CD4-positive, alpha-beta T cell treated with Interleukin-1 beta for 1 hour (primary cell): ENCODE results near the gene TXNDC9.
"Not testable (repeated sequence)": the region's sequence is repeated elsewhere in the genome, so short reads cannot be mapped to it uniquely, and the experiment has no call there.

Experiments used
- DNase-seq, 2 donors: peaks; one replicate each; pipeline ENCODE4 v3.0.0-alpha.2; 2020 to 2022

Gene TXNDC9

DNA sequence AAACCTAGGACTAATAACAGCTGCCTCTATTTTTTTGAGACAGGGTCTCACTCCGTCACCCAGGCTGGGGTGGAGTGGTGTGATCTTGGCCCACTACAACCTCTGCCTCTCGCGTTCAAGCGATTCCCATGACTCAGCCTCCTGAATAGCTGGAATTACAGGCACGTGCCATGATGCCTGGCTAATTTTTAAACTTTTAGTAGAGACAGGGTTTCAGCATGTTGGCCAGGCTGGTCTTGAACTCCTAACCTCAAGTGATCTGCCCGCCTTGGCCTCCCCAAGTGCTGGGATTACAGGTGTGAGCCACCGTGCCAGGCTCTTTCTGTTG lies 18.3 kb downstream of the TXNDC9 start:
- not testable (repeated sequence) for DNase-seq

DNA sequence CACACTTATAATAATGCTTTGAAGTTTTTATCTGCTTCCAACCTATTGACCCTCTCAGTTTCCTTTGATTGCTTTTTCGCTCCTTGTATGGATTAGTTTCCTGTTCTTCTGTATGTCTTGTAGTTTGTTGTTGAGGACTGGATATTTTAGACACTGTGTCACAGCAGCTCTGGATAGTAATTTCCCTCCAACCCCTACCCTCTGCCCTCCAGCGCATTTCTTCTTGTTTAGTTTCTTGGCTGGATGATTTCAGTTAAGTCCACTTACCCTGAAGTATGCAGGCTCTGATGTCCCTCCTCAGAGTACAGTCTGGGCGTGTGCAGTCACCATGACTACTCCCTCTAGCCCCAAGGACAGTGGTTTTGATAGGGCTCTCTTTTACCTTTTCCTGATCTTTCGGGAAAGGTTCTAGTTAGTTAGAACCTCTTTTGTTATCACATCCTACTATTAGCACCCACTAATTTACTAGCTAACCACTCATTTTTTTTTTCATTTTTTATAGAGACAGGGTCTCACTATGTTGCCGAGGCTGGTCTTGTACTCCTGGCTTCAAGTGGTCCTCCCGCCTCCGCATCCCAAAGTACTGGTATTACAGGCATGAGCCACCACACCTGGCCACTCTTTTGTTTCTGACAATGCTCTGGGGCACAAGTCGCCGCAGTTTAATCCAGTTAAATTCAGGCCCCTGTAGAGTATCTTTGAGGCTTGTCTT lies 18.8 kb downstream of the TXNDC9 start:
- no peak for DNase-seq

DNA sequence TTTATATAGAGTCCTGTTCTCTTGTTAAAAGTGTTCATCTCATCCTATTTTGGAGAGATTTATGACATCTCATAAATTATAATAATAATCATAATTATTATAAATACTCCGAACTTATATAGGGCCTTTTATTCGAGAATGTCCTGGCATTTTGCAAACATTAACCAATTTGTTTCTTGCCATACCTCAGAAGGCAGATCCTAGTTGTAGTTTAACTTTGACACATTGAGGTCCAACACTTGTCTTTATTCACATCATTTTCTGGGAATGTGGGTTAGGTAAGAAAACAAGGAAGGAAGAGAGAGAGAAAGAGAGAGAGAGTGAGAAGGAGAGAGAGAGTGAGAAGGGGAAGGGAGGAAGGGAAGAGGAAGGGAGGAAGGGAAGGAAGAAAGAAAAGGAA lies 35.0 kb downstream of the TXNDC9 start, which contains the start of gene LYG1:
LYG1 (minus strand) TSS at position 101 of the 400 bp plus-strand sequence. CDS start 5,527 bp downstream, outside the sequence.
- DNase-seq: not testable (repeated sequence)

GRCh38 chr2:99299580-99299979 lies 36.6 kb downstream of the TXNDC9 start:
- no peak for DNase-seq

GRCh38 chr2:99297994-99298393 lies 38.1 kb downstream of the TXNDC9 start:
- no peak for DNase-seq

GRCh38 chr2:99285526-99285925 lies 50.6 kb downstream of the TXNDC9 start:
- no peak for DNase-seq

GRCh38 chr2:99279969-99280695 lies 56.0 kb downstream of the TXNDC9 start:
- no peak for DNase-seq

- no peak for DNase-seq
Observed at GRCh38 chr2:99278793-99279291, 57.3 kb downstream of the TXNDC9 start.

DNA sequence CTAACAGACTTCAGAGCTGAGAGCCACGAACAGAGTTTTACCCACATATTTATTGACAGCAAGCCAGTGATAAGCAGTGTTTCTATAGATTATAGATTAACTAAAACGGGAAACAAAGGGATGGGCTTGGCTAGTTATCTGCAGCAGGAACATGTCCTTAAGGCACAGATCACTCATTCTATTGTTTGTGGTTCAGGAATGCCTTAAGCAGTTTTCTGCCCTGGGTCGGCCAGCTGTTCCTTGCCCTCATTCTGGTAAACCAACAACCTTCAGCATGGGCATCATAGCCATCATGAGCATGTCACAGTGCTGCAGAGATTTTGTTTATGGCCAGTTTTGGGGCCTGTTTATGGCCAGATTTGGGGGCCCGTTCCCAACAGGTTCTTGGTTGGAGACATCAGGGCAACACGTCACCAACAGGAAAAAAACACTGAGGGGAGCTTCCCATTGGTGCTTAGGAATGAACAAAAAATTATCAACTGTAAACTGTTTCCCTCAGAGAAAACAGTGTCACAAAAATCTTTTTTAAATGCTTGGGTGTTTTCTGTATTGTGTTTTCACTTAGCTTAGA lies 57.9 kb downstream of the TXNDC9 start:
- DNase-seq: not testable (repeated sequence)

DNA sequence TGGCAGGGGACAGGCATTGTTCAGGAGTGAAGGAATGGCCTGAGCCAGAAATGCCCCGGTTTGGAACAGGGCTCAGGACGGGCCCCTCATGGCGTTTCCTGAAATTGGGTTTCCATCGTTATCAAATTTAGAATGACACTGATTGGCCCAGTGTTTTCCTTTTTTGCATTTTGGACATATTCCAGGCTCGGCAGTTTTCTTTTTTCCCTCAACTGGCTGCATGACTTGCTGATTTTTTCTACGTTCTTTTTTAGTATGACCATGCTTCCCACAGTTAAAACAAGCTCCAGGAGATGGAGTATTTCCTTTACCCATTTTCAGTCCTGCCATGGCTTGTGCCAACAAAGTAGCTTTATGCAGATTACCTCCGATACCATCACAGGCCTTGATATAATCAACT lies 60.3 kb downstream of the TXNDC9 start:
- DNase-seq: no peak
